ENCODE results near the gene DIPK1C. TPM values are rescaled to one million over a fixed set of nuclear protein-coding genes. Genes with fewer than 3 reads are reported as not detected.

DIPK1C gene
- total RNA-seq, 4 donors from 2014 or later: not detected

- TF ChIP-seq, protein P1, sequence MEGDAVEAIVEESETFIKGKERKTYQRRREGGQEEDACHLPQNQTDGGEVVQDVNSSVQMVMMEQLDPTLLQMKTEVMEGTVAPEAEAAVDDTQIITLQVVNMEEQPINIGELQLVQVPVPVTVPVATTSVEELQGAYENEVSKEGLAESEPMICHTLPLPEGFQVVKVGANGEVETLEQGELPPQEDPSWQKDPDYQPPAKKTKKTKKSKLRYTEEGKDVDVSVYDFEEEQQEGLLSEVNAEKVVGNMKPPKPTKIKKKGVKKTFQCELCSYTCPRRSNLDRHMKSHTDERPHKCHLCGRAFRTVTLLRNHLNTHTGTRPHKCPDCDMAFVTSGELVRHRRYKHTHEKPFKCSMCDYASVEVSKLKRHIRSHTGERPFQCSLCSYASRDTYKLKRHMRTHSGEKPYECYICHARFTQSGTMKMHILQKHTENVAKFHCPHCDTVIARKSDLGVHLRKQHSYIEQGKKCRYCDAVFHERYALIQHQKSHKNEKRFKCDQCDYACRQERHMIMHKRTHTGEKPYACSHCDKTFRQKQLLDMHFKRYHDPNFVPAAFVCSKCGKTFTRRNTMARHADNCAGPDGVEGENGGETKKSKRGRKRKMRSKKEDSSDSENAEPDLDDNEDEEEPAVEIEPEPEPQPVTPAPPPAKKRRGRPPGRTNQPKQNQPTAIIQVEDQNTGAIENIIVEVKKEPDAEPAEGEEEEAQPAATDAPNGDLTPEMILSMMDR (IDR thresholded peaks at IDR 0.05; ENCODE audit: low read depth): no peak
These were observed 23.1 kb upstream of the DIPK1C start for GRCh38 chr18:74480149-74480651.

- TF ChIP-seq, protein P1 (IDR thresholded peaks at IDR 0.05; ENCODE audit: low read depth): no peak
These were observed 22.5 kb upstream of the DIPK1C start for GRCh38 chr18:74479486-74480148.

DNA sequence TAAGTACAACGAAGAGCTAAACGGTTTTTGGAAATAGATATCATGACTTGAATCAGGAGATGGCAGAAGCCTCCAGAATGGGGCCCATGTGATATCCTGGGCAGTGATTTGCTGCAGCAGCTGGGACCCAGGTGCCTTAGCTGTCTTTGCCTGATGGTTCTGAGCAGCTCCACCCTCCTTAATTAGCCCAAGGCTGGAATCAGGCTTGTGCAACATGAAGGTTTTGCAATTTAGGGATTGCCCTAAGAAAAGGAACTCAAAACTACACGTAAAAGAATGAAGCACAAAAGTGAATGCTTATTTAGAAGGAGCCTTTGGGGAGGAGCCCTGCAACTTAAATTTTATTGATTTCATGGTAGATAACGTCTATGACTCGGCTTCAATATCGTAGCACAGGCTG is 21.8 kb upstream of the DIPK1C start:
- TF ChIP-seq, protein P1 (IDR thresholded peaks at IDR 0.05; ENCODE audit: low read depth): no peak

DNA sequence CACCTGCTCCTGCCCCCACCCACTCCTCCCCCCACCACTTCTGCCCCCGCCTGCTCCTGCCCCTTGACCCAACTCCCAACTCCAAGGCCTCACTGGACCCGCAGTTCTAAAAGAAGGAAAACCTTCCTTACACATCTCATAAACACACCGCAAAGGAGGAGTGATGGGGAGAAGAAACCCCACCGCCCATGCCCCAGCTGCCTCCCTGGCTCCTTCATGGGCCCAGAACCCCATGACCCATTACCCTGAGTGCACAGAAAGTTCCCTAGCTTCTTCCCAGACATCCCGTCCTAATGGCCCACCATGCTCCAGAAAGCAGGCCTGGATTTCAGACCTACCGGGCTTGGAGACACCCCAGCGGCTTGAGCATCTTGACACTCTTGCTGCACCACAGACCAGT is 21.2 kb upstream of the DIPK1C start:
- TF ChIP-seq, protein P1 (IDR thresholded peaks at IDR 0.05; ENCODE audit: low read depth): no peak

- TF ChIP-seq, protein P1 (IDR thresholded peaks at IDR 0.05; ENCODE audit: low read depth): no peak
These were observed 20.7 kb upstream of the DIPK1C start for GRCh38 chr18:74477771-74478170.

GRCh38 chr18:74476140-74476539 is 19.0 kb upstream of the DIPK1C start:
- TF ChIP-seq, protein P1 (IDR thresholded peaks at IDR 0.05; ENCODE audit: low read depth): no peak

DNA sequence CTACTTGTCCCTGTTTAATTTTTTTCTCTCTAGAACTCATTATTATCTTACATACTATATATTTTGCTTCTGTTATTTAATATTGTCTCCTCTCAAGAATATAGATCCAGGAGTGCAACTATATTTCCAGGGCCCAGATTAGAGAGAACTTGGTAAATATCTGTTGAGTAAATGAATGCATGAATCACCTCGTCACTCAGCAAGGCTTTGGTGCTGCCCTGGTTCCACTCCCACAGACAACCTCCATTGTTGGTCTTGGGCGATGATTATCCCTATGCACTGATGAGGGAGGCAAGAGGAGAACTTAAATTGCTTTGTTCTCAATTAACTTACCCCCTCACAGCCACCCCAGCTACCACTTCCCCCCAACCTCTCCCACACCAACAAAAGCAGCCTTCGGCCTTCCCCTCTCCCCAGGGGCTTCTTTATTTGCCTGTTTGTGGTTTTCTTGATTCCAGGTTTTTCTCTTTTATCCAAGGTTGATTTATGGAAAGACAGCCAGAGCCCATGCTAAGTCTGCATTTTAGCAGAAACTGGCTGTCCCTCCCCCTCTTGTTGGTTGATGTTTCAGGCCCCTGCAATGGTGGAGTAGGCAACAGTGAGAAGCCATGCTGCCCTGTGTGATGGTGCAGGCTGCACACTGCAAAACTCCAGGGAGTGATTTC is 17.0 kb upstream of the DIPK1C start:
- TF ChIP-seq, protein P1 (IDR thresholded peaks at IDR 0.05; ENCODE audit: low read depth): no peak

Measured in subcutaneous adipose tissue (tissue), 4 donors.